Parathyroid adenoma (tissue), 2 donors: ENCODE measurements around the gene IL6.

Experiments
- H2AFZ ChIP-seq: fragments of 300-600 bp; sonication (generic); one replicate; pipeline ENCODE4 v1.7.0; 2017; ENCODE audit warnings: antibody characterized with exemption, mild to moderate bottlenecking
- H3K27ac ChIP-seq: fragments of 300-600 bp; sonication (generic); one replicate; pipeline ENCODE4 v1.7.0; 2017
- H3K27me3 ChIP-seq: fragments of 300-600 bp; sonication (generic); one replicate; pipeline ENCODE4 v1.7.0; 2017; ENCODE audit warnings: low read length; ENCODE audit not compliant: control insufficient read depth, insufficient read depth
- H3K36me3 ChIP-seq: fragments of 300-600 bp; sonication (generic); one replicate; pipeline ENCODE4 v1.7.0; 2017; ENCODE audit warnings: low read length; ENCODE audit not compliant: control insufficient read depth, insufficient read depth
- H3K4me1 ChIP-seq: fragments of 300-600 bp; sonication (generic); one replicate; pipeline ENCODE4 v1.7.0; 2017; ENCODE audit warnings: control low read depth
- H3K4me2 ChIP-seq: fragments of 300-600 bp; sonication (generic); one replicate; pipeline ENCODE4 v1.7.0; 2017; ENCODE audit warnings: low read length
- H3K4me3 ChIP-seq: fragments of 300-600 bp; sonication (generic); one replicate; pipeline ENCODE4 v1.7.0; 2017; ENCODE audit warnings: low read depth, low read length
- H3K79me2 ChIP-seq: fragments of 300-600 bp; sonication (generic); one replicate; pipeline ENCODE4 v1.7.0; 2017; ENCODE audit warnings: control low read depth
- H3K9ac ChIP-seq: fragments of 300-600 bp; sonication (generic); one replicate; pipeline ENCODE4 v1.7.0; 2017; ENCODE audit warnings: mild to moderate bottlenecking
- H3K9me3 ChIP-seq: fragments of 300-600 bp; sonication (generic); one replicate; pipeline ENCODE4 v1.7.0; 2017; ENCODE audit warnings: low read length; ENCODE audit not compliant: control insufficient read depth
- TF ChIP-seq, protein P1 (sequence below): fragments of 300-600 bp; sonication (generic); IDR thresholded peaks from one replicate; pipeline ENCODE4 v1.7.0; 2017; ENCODE audit warnings: antibody characterized with exemption, mild to moderate bottlenecking
- donor health status: primary hyperparathyroidism.

The IL6 gene

DNA sequence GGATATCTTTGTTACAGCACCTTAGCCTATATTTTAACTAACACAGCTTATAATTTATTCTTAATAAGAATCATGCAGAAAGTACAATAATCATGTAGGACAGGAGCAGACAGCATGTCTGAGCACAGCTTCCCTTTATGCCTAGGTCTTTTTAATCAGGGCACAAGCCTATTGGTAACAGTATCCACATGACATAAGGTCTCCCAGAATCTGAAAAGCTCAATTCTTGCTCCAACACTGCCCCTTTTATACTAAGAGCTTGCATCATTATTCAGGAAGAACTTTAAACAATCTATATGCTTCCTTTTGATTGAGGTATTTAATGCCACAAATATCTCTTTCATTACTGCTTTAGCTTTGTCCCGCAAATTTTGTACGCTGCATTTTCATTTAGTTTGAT lies 31.6 kb downstream of the IL6 start:
- no peaks in the 10 kb centered on the region for H3K4me1 ChIP-seq
- no peaks in the 10 kb centered on the region for H3K27me3 ChIP-seq
- H3K36me3 ChIP-seq: no peaks in the 10 kb centered on the region
- H3K79me2 ChIP-seq: no peaks in the 10 kb centered on the region
- H3K4me2 ChIP-seq: no peak overlapping the region
- TF ChIP-seq, protein P1, sequence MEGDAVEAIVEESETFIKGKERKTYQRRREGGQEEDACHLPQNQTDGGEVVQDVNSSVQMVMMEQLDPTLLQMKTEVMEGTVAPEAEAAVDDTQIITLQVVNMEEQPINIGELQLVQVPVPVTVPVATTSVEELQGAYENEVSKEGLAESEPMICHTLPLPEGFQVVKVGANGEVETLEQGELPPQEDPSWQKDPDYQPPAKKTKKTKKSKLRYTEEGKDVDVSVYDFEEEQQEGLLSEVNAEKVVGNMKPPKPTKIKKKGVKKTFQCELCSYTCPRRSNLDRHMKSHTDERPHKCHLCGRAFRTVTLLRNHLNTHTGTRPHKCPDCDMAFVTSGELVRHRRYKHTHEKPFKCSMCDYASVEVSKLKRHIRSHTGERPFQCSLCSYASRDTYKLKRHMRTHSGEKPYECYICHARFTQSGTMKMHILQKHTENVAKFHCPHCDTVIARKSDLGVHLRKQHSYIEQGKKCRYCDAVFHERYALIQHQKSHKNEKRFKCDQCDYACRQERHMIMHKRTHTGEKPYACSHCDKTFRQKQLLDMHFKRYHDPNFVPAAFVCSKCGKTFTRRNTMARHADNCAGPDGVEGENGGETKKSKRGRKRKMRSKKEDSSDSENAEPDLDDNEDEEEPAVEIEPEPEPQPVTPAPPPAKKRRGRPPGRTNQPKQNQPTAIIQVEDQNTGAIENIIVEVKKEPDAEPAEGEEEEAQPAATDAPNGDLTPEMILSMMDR: no peak
- no peak overlapping the region for H3K4me3 ChIP-seq
- H3K9ac ChIP-seq: no peak overlapping the region
- no peak overlapping the region for H2AFZ ChIP-seq
- H3K9me3 ChIP-seq: no peaks in the 10 kb centered on the region
- no peak overlapping the region for H3K27ac ChIP-seq

DNA sequence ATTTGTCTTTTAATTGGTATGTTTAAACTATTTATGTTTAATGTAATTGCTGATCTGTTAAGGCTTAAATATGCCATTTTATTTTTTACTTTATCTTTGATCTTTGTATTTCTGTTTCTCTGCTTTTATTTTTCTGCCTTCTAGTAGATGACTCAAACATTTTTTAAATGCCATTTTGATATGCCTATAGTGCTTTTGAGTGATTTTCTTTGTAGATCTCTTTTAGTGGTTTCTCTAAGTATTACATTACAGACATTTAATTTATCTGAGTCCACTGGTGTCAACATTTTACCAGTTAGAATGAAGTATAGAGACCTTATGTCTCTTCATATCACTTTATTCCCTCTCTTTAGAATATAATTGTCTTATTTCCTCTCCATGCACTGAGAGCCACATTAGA lies 32.7 kb downstream of the IL6 start:
- H3K4me2 ChIP-seq: no peak overlapping the region
- H3K27me3 ChIP-seq: no peaks in the 10 kb centered on the region
- H3K9me3 ChIP-seq: no peaks in the 10 kb centered on the region
- TF ChIP-seq, protein P1: no peak
- no peak overlapping the region for H3K4me3 ChIP-seq
- H3K9ac ChIP-seq: no peak overlapping the region
- no peak overlapping the region for H2AFZ ChIP-seq
- H3K27ac ChIP-seq: no peak overlapping the region
- no peaks in the 10 kb centered on the region for H3K36me3 ChIP-seq
- H3K79me2 ChIP-seq: no peaks in the 10 kb centered on the region
- no peaks in the 10 kb centered on the region for H3K4me1 ChIP-seq

DNA sequence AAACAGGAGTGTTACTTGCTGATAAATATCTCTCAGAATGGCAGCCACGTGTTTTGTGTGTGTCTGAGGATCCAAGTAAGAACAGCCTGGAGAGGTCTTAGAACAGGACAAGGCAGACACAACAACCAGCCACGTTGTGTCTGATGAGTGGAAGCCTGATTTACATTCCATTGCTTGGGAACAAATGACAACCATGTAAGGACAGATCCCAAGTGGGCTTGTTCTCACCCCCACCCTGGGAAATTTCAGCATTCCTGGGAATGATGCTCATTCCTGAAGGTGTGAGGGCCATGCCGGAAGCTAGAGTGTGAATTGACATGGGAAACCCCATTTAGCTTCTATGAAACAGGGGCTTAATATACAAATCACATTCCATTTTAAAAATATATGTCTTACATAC lies 35.9 kb downstream of the IL6 start:
- no peaks in the 10 kb centered on the region for H3K9me3 ChIP-seq
- no peak overlapping the region for H3K27ac ChIP-seq
- no peak overlapping the region for H3K9ac ChIP-seq
- no peaks in the 10 kb centered on the region for H3K36me3 ChIP-seq
- no peak overlapping the region for H3K4me3 ChIP-seq
- H3K4me1 ChIP-seq: no peaks in the 10 kb centered on the region
- H3K79me2 ChIP-seq: no peaks in the 10 kb centered on the region
- H3K27me3 ChIP-seq: no peaks in the 10 kb centered on the region
- no peak overlapping the region for H2AFZ ChIP-seq
- H3K4me2 ChIP-seq: no peak overlapping the region
- TF ChIP-seq, protein P1: no peak

DNA sequence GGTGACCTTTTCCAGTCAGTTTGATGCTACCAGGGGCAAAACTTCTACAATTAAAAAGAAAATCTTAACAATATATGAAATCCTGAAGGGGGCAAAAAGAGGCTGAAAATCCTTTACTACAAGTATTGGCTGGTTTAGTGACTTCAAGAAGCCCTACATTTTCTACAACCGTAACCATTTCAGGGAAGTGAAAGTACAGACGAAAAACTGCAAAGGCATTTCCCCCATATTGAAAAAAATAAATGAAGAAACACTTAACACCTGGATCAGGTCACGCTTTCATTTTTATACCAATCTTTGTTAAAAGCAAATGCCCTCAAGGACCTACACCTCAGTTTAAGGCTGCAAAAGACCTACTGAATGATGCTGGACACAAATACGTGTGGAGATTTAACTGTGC lies 38.6 kb downstream of the IL6 start:
- no peaks in the 10 kb centered on the region for H3K36me3 ChIP-seq
- H3K9ac ChIP-seq: no peak overlapping the region
- no peaks in the 10 kb centered on the region for H3K27me3 ChIP-seq
- H3K9me3 ChIP-seq: no peaks in the 10 kb centered on the region
- no peaks in the 10 kb centered on the region for H3K4me1 ChIP-seq
- H3K4me2 ChIP-seq: no peak overlapping the region
- no peaks in the 10 kb centered on the region for H3K79me2 ChIP-seq
- no peak overlapping the region for H3K4me3 ChIP-seq
- no peak overlapping the region for H3K27ac ChIP-seq
- TF ChIP-seq, protein P1: no peak
- no peak overlapping the region for H2AFZ ChIP-seq

DNA sequence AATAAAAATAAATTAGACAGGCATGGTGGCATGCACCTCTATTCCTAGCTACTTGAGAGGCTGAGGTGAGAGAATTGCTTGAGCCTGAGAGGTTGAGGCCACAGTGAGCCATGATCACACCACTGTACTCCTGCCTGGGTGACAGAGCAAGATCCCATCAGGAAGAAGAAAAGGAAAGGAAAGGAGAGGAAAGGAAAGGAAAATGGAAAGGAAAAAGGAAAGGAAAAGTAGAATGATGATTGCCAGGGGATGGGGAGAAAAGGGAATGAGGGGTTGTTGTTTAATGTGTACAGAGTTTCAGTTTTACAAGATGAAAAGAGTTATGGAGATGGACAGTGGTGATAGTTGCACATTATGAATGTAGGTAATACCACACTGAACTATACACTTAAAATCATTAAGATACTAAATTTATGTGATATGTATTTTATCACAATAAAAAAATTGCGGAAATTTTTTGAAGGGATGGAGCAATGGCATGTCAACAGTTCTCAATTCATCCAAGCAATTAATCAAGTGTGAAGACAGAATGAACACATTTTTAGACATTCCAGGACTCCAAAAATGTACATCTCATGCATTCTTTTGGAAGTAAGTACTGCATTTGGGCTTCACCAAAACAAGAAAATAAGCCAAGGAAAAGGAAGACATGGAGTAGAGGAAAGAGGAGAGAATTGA lies 44.3 kb downstream of the IL6 start:
- TF ChIP-seq, protein P1: no peak
- H3K4me2 ChIP-seq: no peak overlapping the region
- no peak overlapping the region for H3K27ac ChIP-seq
- H3K27me3 ChIP-seq: no peaks in the 10 kb centered on the region
- no peaks in the 10 kb centered on the region for H3K36me3 ChIP-seq
- no peak overlapping the region for H3K4me3 ChIP-seq
- no peak overlapping the region for H3K9ac ChIP-seq
- no peak overlapping the region for H2AFZ ChIP-seq
- H3K79me2 ChIP-seq: no peaks in the 10 kb centered on the region
- H3K9me3 ChIP-seq: no peaks in the 10 kb centered on the region
- H3K4me1 ChIP-seq: no peaks in the 10 kb centered on the region
